Stimulated activated CD8-positive, alpha-beta memory T cell treated with anti-CD3 and anti-CD28 coated beads, Interleukin-4, amount 100 ng/mL, for 1 hour (primary cell): ENCODE data around the gene ERRFI1.
"Not testable (repeated sequence)": the region's sequence is repeated elsewhere in the genome, so short reads cannot be mapped to it uniquely, and the experiment has no call there.

Experiments used
- DNase-seq, 2 donors: peaks; one replicate each; pipeline ENCODE4 v3.0.0-alpha.2; 2020; ENCODE audit warnings: low read depth in 2 of 2, low spot score in 1 of 2

The ERRFI1 gene

GRCh38 chr1:8026153-8026975 is at the start of gene ERRFI1:
Gene ERRFI1, minus strand, starts transcription at chr1:8026309. Its CDS starts 10,690 bp downstream, at chr1:8015619.
- peak; percentile 72 to 77 for DNase-seq

GRCh38 chr1:8075511-8076051 is 49.5 kb upstream of the ERRFI1 start:
- no peak for DNase-seq

GRCh38 chr1:8073112-8073855 is 47.2 kb upstream of the ERRFI1 start:
- DNase-seq = no peak

- no peak for DNase-seq
These were observed 44.3 kb upstream of the ERRFI1 start for GRCh38 chr1:8070381-8070811.

- not testable (repeated sequence) for DNase-seq
These were observed 43.7 kb upstream of the ERRFI1 start for GRCh38 chr1:8069614-8070320.

GRCh38 chr1:8065369-8065768 is 39.3 kb upstream of the ERRFI1 start:
- no peak for DNase-seq

- no peak for DNase-seq
These were observed 37.4 kb upstream of the ERRFI1 start for GRCh38 chr1:8063298-8064036.

GRCh38 chr1:8062861-8063260 is 36.8 kb upstream of the ERRFI1 start:
- DNase-seq = no peak

GRCh38 chr1:8061673-8062386 is 35.7 kb upstream of the ERRFI1 start:
- no peak for DNase-seq

GRCh38 chr1:8061210-8061609 is 35.1 kb upstream of the ERRFI1 start:
- no peak for DNase-seq

GRCh38 chr1:8059161-8059622 is 33.1 kb upstream of the ERRFI1 start:
- DNase-seq = no peak

- DNase-seq = not testable (repeated sequence)
These were observed 31.7 kb upstream of the ERRFI1 start for GRCh38 chr1:8057779-8058178.

- no peak for DNase-seq
These were observed 29.9 kb upstream of the ERRFI1 start for GRCh38 chr1:8055973-8056372.

GRCh38 chr1:8053878-8054567 is 27.9 kb upstream of the ERRFI1 start:
- no peak for DNase-seq

GRCh38 chr1:8051650-8052049 is 25.5 kb upstream of the ERRFI1 start:
- DNase-seq = no peak

- not testable (repeated sequence) for DNase-seq
These were observed 23.1 kb upstream of the ERRFI1 start for GRCh38 chr1:8049229-8049628.

GRCh38 chr1:8047686-8048445 is 21.8 kb upstream of the ERRFI1 start:
- DNase-seq = no peak

- no peak for DNase-seq
These were observed 21.0 kb upstream of the ERRFI1 start for GRCh38 chr1:8047112-8047511.

GRCh38 chr1:8046391-8046790 is 20.3 kb upstream of the ERRFI1 start:
- no peak for DNase-seq
